GM12878 (cell line): ENCODE measurements around the gene TBC1D32. TPM values are rescaled to one million over a fixed set of nuclear protein-coding genes. Genes with fewer than 3 reads are reported as not detected.

ENCODE experiments used
- ATAC-seq: fragments of 200-7000 bp; cut with Tn5 transposase; 3 replicates; pipeline ENCODE4 v1.9.1; 2020; ENCODE audit warnings: mild to moderate bottlenecking, moderate library complexity
- BruUV-seq: library from RNA; stranded (reverse); fragments of 400-500 nt; replicated peaks from 2 replicates; lab custom pipeline; 2021; lab: Mats Ljungman, UMichigan
- CTCF ChIA-PET: fragments of 300-600 bp; sonication (Branson Sonifier 250); formaldehyde crosslinking; extraction: SDS; loops from one replicate; lab custom pipeline; 2021; ENCODE audit warnings: inconsistent platforms; lab: Yijun Ruan, JAX
- POLR2A ChIA-PET: fragments of 350-600 bp; formaldehyde crosslinking; extraction: SDS; loops from one replicate; lab custom pipeline; 2021; ENCODE audit warnings: inconsistent platforms; lab: Charles Lee
- RAD21 ChIA-PET: fragments of 300-600 bp; sonication (Branson Sonifier 250); formaldehyde crosslinking; loops from one replicate; lab custom pipeline; 2023; ENCODE audit warnings: antibody characterized with exemption; ENCODE audit not compliant: unreplicated experiment; lab: Charles Lee
- SMC1A ChIA-PET: fragments of 300-600 bp; sonication (Branson Sonifier 250); formaldehyde crosslinking; loops from one replicate; lab custom pipeline; 2023; ENCODE audit not compliant: unreplicated experiment, uncharacterized antibody; lab: Charles Lee
- DNase-seq: peaks from one replicate; pipeline ENCODE4 v3.0.0-alpha.2; 2011; ENCODE audit warnings: low read depth, low spot score
- FAIRE-seq: peaks from 3 replicates; lab custom pipeline; 2011; peaks lifted over from hg19 to GRCh38; lab: Jason Lieb, UNC
- H2AFZ ChIP-seq: 2 replicates; pipeline ENCODE4 v1.6.0; 2011; ENCODE audit warnings: low read depth, low read length, control low read depth; ENCODE audit not compliant: control insufficient read depth
- H3K27ac ChIP-seq: 2 replicates; pipeline ENCODE4 v1.5.1; 2011; ENCODE audit warnings: control low read depth; ENCODE audit not compliant: control insufficient read depth, insufficient read depth
- H3K27me3 ChIP-seq, 2 experiments: replicated peaks in 1 of 2; 2 replicates each; pipeline versions ENCODE4 v1.6.0 to v1.6.1; 2011; ENCODE audit warnings: low read length in 1 of 2; ENCODE audit not compliant: control insufficient read depth in 2 of 2, insufficient read depth in 2 of 2
- H3K36me3 ChIP-seq, 2 experiments: 2 replicates each; pipeline ENCODE4 v1.5.1; 2011; ENCODE audit warnings: low read length in 1 of 2; ENCODE audit not compliant: control insufficient read depth in 2 of 2, insufficient read depth in 2 of 2
- H3K4me1 ChIP-seq: 2 replicates; pipeline ENCODE4 v1.6.1; 2011; ENCODE audit warnings: mild to moderate bottlenecking, low read length, moderate library complexity, mixed read lengths; ENCODE audit not compliant: control insufficient read depth, insufficient read depth
- H3K4me2 ChIP-seq: 2 replicates; pipeline ENCODE4 v1.6.0; 2011; ENCODE audit warnings: control low read depth; ENCODE audit not compliant: control insufficient read depth, insufficient read depth
- H3K4me3 ChIP-seq: fragments of 200-600 bp; sonication (generic); 2 replicates; pipeline ENCODE4 v1.5.1; 2016
- H3K79me2 ChIP-seq: 2 replicates; pipeline ENCODE4 v1.6.0; 2011; ENCODE audit warnings: low read length; ENCODE audit not compliant: control insufficient read depth, insufficient read depth
- H3K9ac ChIP-seq: 2 replicates; pipeline ENCODE4 v1.8.0; 2011; ENCODE audit warnings: low read length, control low read depth, mixed read lengths; ENCODE audit not compliant: control insufficient read depth, insufficient read depth
- H3K9me3 ChIP-seq: replicated peaks from 3 replicates; pipeline ENCODE4 v1.5.1; 2011; ENCODE audit warnings: mild to moderate bottlenecking, low read length; ENCODE audit not compliant: control insufficient read depth, insufficient read depth
- H4K20me1 ChIP-seq: 2 replicates; pipeline ENCODE4 v1.6.0; 2011; ENCODE audit not compliant: control insufficient read depth, insufficient read depth
- BCL3 ChIP-seq: IDR thresholded peaks from 2 replicates; pipeline ENCODE4 v1.6.1; 2011; ENCODE audit warnings: borderline replicate concordance, low read depth, mild to moderate bottlenecking, moderate library complexity, low read length; ENCODE audit not compliant: insufficient read depth, poor library complexity, severe bottlenecking
- ESRRA ChIP-seq: IDR thresholded peaks from 2 replicates; pipeline ENCODE4 v1.6.1; 2012; ENCODE audit warnings: mild to moderate bottlenecking, low read length, improper control_type of control experiment
- GATAD2B ChIP-seq: fragments of 450-650 bp; conservative IDR thresholded peaks from 2 replicates; pipeline ENCODE4 v1.6.1; 2017; ENCODE audit warnings: low read depth, mild to moderate bottlenecking, moderate library complexity
- IKZF1 ChIP-seq: fragments of 450-650 bp; conservative IDR thresholded peaks from 2 replicates; pipeline ENCODE4 v1.6.1; 2017; ENCODE audit warnings: antibody characterized with exemption, mild to moderate bottlenecking
- JUND ChIP-seq: IDR thresholded peaks from 2 replicates; pipeline ENCODE4 v1.6.1; 2012; ENCODE audit warnings: low read depth, mild to moderate bottlenecking, low read length, improper control_type of control experiment, moderate library complexity
- KDM1A ChIP-seq: fragments of 200-600 bp; sonication (generic); IDR thresholded peaks from 2 replicates; pipeline ENCODE4 v1.6.1; 2016; ENCODE audit warnings: borderline replicate concordance
- MYC ChIP-seq: IDR thresholded peaks from 2 replicates; pipeline ENCODE4 v1.6.1; 2011; ENCODE audit warnings: mild to moderate bottlenecking, low read length, moderate library complexity, inconsistent platforms; ENCODE audit not compliant: insufficient read depth, insufficient replicate concordance, insufficient read length, severe bottlenecking
- POLR2AphosphoS2 ChIP-seq: IDR thresholded peaks from 2 replicates; pipeline ENCODE4 v1.6.1; 2011; ENCODE audit warnings: low read depth, mild to moderate bottlenecking, low read length, improper control_type of control experiment, moderate library complexity
- RELA ChIP-seq: fragments of 450-650 bp; IDR thresholded peaks from 2 replicates; pipeline ENCODE4 v1.8.0; 2014; ENCODE audit warnings: borderline replicate concordance; ENCODE audit not compliant: partially characterized antibody
- ZBTB4 ChIP-seq: fragments of 450-650 bp; formaldehyde crosslinking; IDR thresholded peaks from 2 replicates; pipeline ENCODE4 v1.4.0; 2022; ENCODE audit warnings: mild to moderate bottlenecking, moderate library complexity
- whole genome bisulfite sequencing: methylation state at CpG from one replicate; pipeline ENCODE4 v1.1.6; 2016; ENCODE audit warnings: low lambda C conversion rate; ENCODE audit not compliant: insufficient replicate concordance, insufficient coverage; ENCODE audit errors: missing lambda C conversion rate; 5-methylcytosine and 5-hydroxymethylcytosine counted together
- in situ Hi-C: fragments of 300-500 bp; cut with MboI; formaldehyde crosslinking; loops from 9 replicates; pipeline ENCODE4 v1.14.3; 2018; ENCODE audit warnings: mixed read lengths
- intact Hi-C: fragments of 100-400 bp; cut with micrococcal nuclease; formaldehyde crosslinking; loops from one replicate; pipeline ENCODE4 v1.14.2; 2022; ENCODE audit not compliant: unreplicated experiment
- polyA plus RNA-seq, 11 experiments: library from polyadenylated mRNA; depleted of rRNA in 4 of 11; unstranded in 6 of 11; stranded (reverse) in 5 of 11; fragments of >200 nt; fragmentation: Nextera tagmentation in 4 of 11; fragmentation: Illumina TruSeq in 1 of 11; extraction: Ambion mirVana in 4 of 11; extraction: Trizol in 1 of 11; gene quantifications; 1 replicate in 1 of 11; 2 replicates in 10 of 11; pipeline versions ENCODE4 v1.2.1 to v1.2.3, GENCODE V29; 2011 to 2016; ENCODE audit warnings: inconsistent platforms in 2 of 11, missing spikeins in 2 of 11, low read depth in 1 of 11
- total RNA-seq, 4 experiments: library from RNA; depleted of rRNA in 3 of 4; stranded (reverse); fragments of >200 nt in 3 of 4; fragmentation: Illumina TruSeq in 1 of 4; extraction: Trizol in 1 of 4; gene quantifications; 2 replicates each; pipeline versions ENCODE4 v1.2.1 to v1.2.3, GENCODE V29; 2013 to 2021
- TF ChIP-seq, protein P1 (sequence below): fragments of 450-650 bp; conservative IDR thresholded peaks from 2 replicates; pipeline ENCODE4 v1.6.1; 2017; ENCODE audit warnings: mild to moderate bottlenecking, moderate library complexity
- TF ChIP-seq, protein P2 (sequence below): fragments of 450-650 bp; IDR thresholded peaks from 2 replicates; pipeline ENCODE4 v1.6.1; 2017; ENCODE audit warnings: low read depth, mild to moderate bottlenecking, moderate library complexity

Gene TBC1D32
- total and polyA plus RNA-seq, 10 of the 15 experiments (the other 5 are each of a cell fraction or from before 2014, with no cell fraction given) = 2.2 to 10.2 (median 4.1) TPM

GRCh38 chr6:121110733-121111132, 223.5 kb downstream of the TBC1D32 start (continued):
- TF ChIP-seq, protein P1, sequence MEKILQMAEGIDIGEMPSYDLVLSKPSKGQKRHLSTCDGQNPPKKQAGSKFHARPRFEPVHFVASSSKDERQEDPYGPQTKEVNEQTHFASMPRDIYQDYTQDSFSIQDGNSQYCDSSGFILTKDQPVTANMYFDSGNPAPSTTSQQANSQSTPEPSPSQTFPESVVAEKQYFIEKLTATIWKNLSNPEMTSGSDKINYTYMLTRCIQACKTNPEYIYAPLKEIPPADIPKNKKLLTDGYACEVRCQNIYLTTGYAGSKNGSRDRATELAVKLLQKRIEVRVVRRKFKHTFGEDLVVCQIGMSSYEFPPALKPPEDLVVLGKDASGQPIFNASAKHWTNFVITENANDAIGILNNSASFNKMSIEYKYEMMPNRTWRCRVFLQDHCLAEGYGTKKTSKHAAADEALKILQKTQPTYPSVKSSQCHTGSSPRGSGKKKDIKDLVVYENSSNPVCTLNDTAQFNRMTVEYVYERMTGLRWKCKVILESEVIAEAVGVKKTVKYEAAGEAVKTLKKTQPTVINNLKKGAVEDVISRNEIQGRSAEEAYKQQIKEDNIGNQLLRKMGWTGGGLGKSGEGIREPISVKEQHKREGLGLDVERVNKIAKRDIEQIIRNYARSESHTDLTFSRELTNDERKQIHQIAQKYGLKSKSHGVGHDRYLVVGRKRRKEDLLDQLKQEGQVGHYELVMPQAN = no peak

GRCh38 chr6:121106962-121107361, 227.3 kb downstream of the TBC1D32 start:
- CTCF ChIA-PET = no interaction called here
- intact Hi-C loops = no loop called here
- TF ChIP-seq BCL3 (no peak), RELA (no peak), GATAD2B (no peak), KDM1A (no peak), JUND (no peak), POLR2AphosphoS2 (no peak), MYC (no peak), IKZF1 (no peak), ZBTB4 (CRISPR knock-in tag) (no peak), ESRRA (no peak)
- TF ChIP-seq, protein P2, sequence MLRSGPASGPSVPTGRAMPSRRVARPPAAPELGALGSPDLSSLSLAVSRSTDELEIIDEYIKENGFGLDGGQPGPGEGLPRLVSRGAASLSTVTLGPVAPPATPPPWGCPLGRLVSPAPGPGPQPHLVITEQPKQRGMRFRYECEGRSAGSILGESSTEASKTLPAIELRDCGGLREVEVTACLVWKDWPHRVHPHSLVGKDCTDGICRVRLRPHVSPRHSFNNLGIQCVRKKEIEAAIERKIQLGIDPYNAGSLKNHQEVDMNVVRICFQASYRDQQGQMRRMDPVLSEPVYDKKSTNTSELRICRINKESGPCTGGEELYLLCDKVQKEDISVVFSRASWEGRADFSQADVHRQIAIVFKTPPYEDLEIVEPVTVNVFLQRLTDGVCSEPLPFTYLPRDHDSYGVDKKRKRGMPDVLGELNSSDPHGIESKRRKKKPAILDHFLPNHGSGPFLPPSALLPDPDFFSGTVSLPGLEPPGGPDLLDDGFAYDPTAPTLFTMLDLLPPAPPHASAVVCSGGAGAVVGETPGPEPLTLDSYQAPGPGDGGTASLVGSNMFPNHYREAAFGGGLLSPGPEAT = no peak

More at GRCh38 chr6:121106962-121107361, 227.3 kb downstream of the TBC1D32 start:
- Histone ChIP-seq H3K4me1 (no peaks in the 10 kb centered on the region), H4K20me1 (no peaks in the 10 kb centered on the region), H3K27me3 (no peaks in the 10 kb centered on the region), H3K36me3 (no peaks in the 10 kb centered on the region), H3K4me3 (no peak overlapping the region), H3K27ac (no peak overlapping the region), H3K9ac (no peak overlapping the region), H3K9me3 (no peaks in the 10 kb centered on the region), H3K4me2 (no peak overlapping the region), H2AFZ (no peak overlapping the region), H3K79me2 (no peaks in the 10 kb centered on the region)
- in situ Hi-C loops = no loop called here
- no TSS peak for BruUV-seq
- no peak for ATAC-seq
- POLR2A ChIA-PET = no interaction called here
- no peak for DNase-seq
- FAIRE-seq = no peak
- WGBS = 88% methylated on average over 1 of the region's 1 CpG
- RAD21 ChIA-PET = no interaction called here
- SMC1A ChIA-PET = no interaction called here
